ENCODE data around the gene ARMC7. TPM values are rescaled to one million over a fixed set of nuclear protein-coding genes. Genes with fewer than 3 reads are reported as not detected.

Gene ARMC7
- polyA plus RNA-seq, 1 donor (not counting 4 experiments of a cell fraction or from before 2014, with no cell fraction given): 4.2 TPM

- H2AFZ ChIP-seq (ENCODE audit: control insufficient read depth, low read length): no peak overlapping the region
- H3K36me3 ChIP-seq (ENCODE audit: control insufficient read depth in 2 of 2, extremely low read depth in 1 of 2, insufficient read depth in 2 of 2, low read length in 2 of 2): peaks cover 26 to 38% of the 10 kb centered on the region in 2 experiments
- no peaks in the 10 kb centered on the region for H3K79me2 ChIP-seq (ENCODE audit: control insufficient read depth, insufficient read depth, low read length)
- no peak for TF ChIP-seq EZH2 (IDR thresholded peaks at IDR 0.05; ENCODE audit: low read length)
- TF ChIP-seq, protein P1, sequence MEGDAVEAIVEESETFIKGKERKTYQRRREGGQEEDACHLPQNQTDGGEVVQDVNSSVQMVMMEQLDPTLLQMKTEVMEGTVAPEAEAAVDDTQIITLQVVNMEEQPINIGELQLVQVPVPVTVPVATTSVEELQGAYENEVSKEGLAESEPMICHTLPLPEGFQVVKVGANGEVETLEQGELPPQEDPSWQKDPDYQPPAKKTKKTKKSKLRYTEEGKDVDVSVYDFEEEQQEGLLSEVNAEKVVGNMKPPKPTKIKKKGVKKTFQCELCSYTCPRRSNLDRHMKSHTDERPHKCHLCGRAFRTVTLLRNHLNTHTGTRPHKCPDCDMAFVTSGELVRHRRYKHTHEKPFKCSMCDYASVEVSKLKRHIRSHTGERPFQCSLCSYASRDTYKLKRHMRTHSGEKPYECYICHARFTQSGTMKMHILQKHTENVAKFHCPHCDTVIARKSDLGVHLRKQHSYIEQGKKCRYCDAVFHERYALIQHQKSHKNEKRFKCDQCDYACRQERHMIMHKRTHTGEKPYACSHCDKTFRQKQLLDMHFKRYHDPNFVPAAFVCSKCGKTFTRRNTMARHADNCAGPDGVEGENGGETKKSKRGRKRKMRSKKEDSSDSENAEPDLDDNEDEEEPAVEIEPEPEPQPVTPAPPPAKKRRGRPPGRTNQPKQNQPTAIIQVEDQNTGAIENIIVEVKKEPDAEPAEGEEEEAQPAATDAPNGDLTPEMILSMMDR (optimal IDR thresholded peaks at IDR 0.05 in 1 of 3, IDR thresholded peaks at IDR 0.05 in 1 of 3, conservative IDR thresholded peaks at IDR 0.05 in 1 of 3; ENCODE audit: extremely low read depth in 1 of 3, insufficient read depth in 2 of 3, low read length in 3 of 3): no peak
- dilution Hi-C loops (cut with MboI; ENCODE audit: extremely low pct_ligation_motif_present, low sequenced_read_pairs): no loop called here
- H3K4me1 ChIP-seq (ENCODE audit: control insufficient read depth, extremely low read depth, insufficient read depth, low read length): no peaks in the 10 kb centered on the region
- H3K9ac ChIP-seq (ENCODE audit: control insufficient read depth, extremely low read depth, insufficient read depth, low read length): no peak overlapping the region
- FAIRE-seq: no peak
- H4K20me1 ChIP-seq (ENCODE audit: control insufficient read depth, extremely low read depth, insufficient read depth, low read length): no peaks in the 10 kb centered on the region
- DNase-seq (ENCODE audit: low read depth, low spot score): no peak
- no peak overlapping the region for H3K4me2 ChIP-seq (ENCODE audit: control insufficient read depth, extremely low read depth, insufficient read depth, low read depth, low read length)
- no peaks in the 10 kb centered on the region for H3K9me1 ChIP-seq (ENCODE audit: control insufficient read depth, extremely low read depth, insufficient read depth, low read length)
- no peaks in the 10 kb centered on the region for H3K27me3 ChIP-seq (ENCODE audit: control insufficient read depth, extremely low read depth, insufficient read depth, low read length)
- H3K9me3 ChIP-seq (ENCODE audit: control insufficient read depth, low read depth, low read length): no peaks in the 10 kb centered on the region
- H3K4me3 ChIP-seq (ENCODE audit: control insufficient read depth in 2 of 3, extremely low read depth in 1 of 3, insufficient read depth in 2 of 3, low read depth in 1 of 3, low read length in 3 of 3): no peak overlapping the region
- no peak overlapping the region for H3K27ac ChIP-seq (ENCODE audit: control insufficient read depth, insufficient read depth, low read length)
Measured at GRCh38 chr17:75064040-75064439, 45.7 kb upstream of the ARMC7 start.

- FAIRE-seq (no peak), DNase-seq (ENCODE audit: low read depth, low spot score) (no peak)
- Histone ChIP-seq H3K9me3 (ENCODE audit: control insufficient read depth, low read depth, low read length) (no peaks in the 10 kb centered on the region), H2AFZ (ENCODE audit: control insufficient read depth, low read length) (no peak overlapping the region), H3K36me3 (ENCODE audit: control insufficient read depth in 2 of 2, extremely low read depth in 1 of 2, insufficient read depth in 2 of 2, low read length in 2 of 2) (peaks cover 24 to 36% of the 10 kb centered on the region in 2 experiments), H4K20me1 (ENCODE audit: control insufficient read depth, extremely low read depth, insufficient read depth, low read length) (no peaks in the 10 kb centered on the region), H3K4me3 (ENCODE audit: control insufficient read depth in 2 of 3, extremely low read depth in 1 of 3, insufficient read depth in 2 of 3, low read depth in 1 of 3, low read length in 3 of 3) (no peak overlapping the region), H3K27ac (ENCODE audit: control insufficient read depth, insufficient read depth, low read length) (no peak overlapping the region), H3K27me3 (ENCODE audit: control insufficient read depth, extremely low read depth, insufficient read depth, low read length) (no peaks in the 10 kb centered on the region), H3K4me1 (ENCODE audit: control insufficient read depth, extremely low read depth, insufficient read depth, low read length) (no peaks in the 10 kb centered on the region), H3K79me2 (ENCODE audit: control insufficient read depth, insufficient read depth, low read length) (no peaks in the 10 kb centered on the region), H3K9me1 (ENCODE audit: control insufficient read depth, extremely low read depth, insufficient read depth, low read length) (no peaks in the 10 kb centered on the region), H3K4me2 (ENCODE audit: control insufficient read depth, extremely low read depth, insufficient read depth, low read depth, low read length) (no peak overlapping the region), H3K9ac (ENCODE audit: control insufficient read depth, extremely low read depth, insufficient read depth, low read length) (no peak overlapping the region)
- TF ChIP-seq, protein P1 (optimal IDR thresholded peaks at IDR 0.05 in 1 of 3, IDR thresholded peaks at IDR 0.05 in 1 of 3, conservative IDR thresholded peaks at IDR 0.05 in 1 of 3; ENCODE audit: extremely low read depth in 1 of 3, insufficient read depth in 2 of 3, low read length in 3 of 3): no peak
- no peak for TF ChIP-seq EZH2 (IDR thresholded peaks at IDR 0.05; ENCODE audit: low read length)
- dilution Hi-C loops (cut with MboI; ENCODE audit: extremely low pct_ligation_motif_present, low sequenced_read_pairs): no loop called here
Measured at GRCh38 chr17:75064460-75064859, 45.3 kb upstream of the ARMC7 start.
